SK-N-SH (cell line): ENCODE data around the gene CCDC9. TPM values are rescaled to one million over a fixed set of nuclear protein-coding genes. Genes with fewer than 3 reads are reported as not detected.

ENCODE experiments used
- ELF1 ChIP-seq: IDR thresholded peaks from 2 replicates; pipeline ENCODE4 v1.4.0; 2012
- EP300 ChIP-seq, 2 experiments: IDR thresholded peaks; 2 replicates each; pipeline versions ENCODE4 v1.4.0 to v1.6.1; 2012; ENCODE audit warnings: borderline replicate concordance in 1 of 2, low read depth in 1 of 2, low read length in 1 of 2
- FOSL2 ChIP-seq: IDR thresholded peaks from 2 replicates; pipeline ENCODE4 v1.4.0; 2012; ENCODE audit warnings: low read depth, mild to moderate bottlenecking, moderate library complexity, borderline replicate concordance
- MXI1 ChIP-seq: IDR thresholded peaks from 2 replicates; pipeline ENCODE4 v1.6.1; 2012; ENCODE audit warnings: mild to moderate bottlenecking, low read depth, low read length, improper control_type of control experiment
- POLR2AphosphoS5 ChIP-seq: IDR thresholded peaks from 2 replicates; pipeline ENCODE4 v1.6.1; 2012; ENCODE audit warnings: low read depth, low read length
- RAD21 ChIP-seq: IDR thresholded peaks from 2 replicates; pipeline ENCODE4 v1.6.1; 2012; ENCODE audit warnings: mild to moderate bottlenecking, low read length
- RCOR1 ChIP-seq: fragments of 150-350 bp; IDR thresholded peaks from 2 replicates; pipeline ENCODE4 v1.6.1; 2017; ENCODE audit warnings: antibody characterized with exemption, low read length
- TAF1 ChIP-seq: IDR thresholded peaks from 2 replicates; pipeline ENCODE4 v1.6.1; 2012; ENCODE audit warnings: low read depth, mild to moderate bottlenecking, low read length, moderate library complexity, borderline replicate concordance
- TCF12 ChIP-seq: IDR thresholded peaks from 2 replicates; pipeline ENCODE4 v1.4.0; 2012
- TEAD4 ChIP-seq: IDR thresholded peaks from 2 replicates; pipeline ENCODE4 v1.4.0; 2012; ENCODE audit warnings: mild to moderate bottlenecking, borderline replicate concordance; ENCODE audit not compliant: insufficient read depth
- polyA plus RNA-seq, 3 experiments: library from polyadenylated mRNA; depleted of rRNA; stranded (reverse); fragments of >200 nt; gene quantifications; 2 replicates each; pipeline ENCODE4 v1.2.3, GENCODE V29; 2012
- TF ChIP-seq, protein P1 (sequence below): IDR thresholded peaks from 2 replicates; pipeline ENCODE4 v1.4.0; 2012; ENCODE audit warnings: low read depth, borderline replicate concordance
- TF ChIP-seq, protein P2 (sequence below): IDR thresholded peaks from 2 replicates; pipeline ENCODE4 v1.6.1; 2012; ENCODE audit warnings: mild to moderate bottlenecking, low read depth, low read length, moderate library complexity
- TF ChIP-seq, protein P3 (sequence below): fragments of 150-350 bp; IDR thresholded peaks from 2 replicates; pipeline ENCODE4 v1.6.1; 2016; ENCODE audit warnings: mild to moderate bottlenecking, low read depth, low read length
- TF ChIP-seq, protein P4 (sequence below): IDR thresholded peaks from 2 replicates; pipeline ENCODE4 v1.4.0; 2012; ENCODE audit warnings: low read depth, borderline replicate concordance
- TF ChIP-seq, protein P5 (sequence below): fragments of 150-350 bp; IDR thresholded peaks from 2 replicates; pipeline ENCODE4 v1.6.1; 2017; ENCODE audit warnings: antibody characterized with exemption, low read length, low read depth, borderline replicate concordance

Gene CCDC9
- polyA plus RNA-seq, 1 of the 3 experiments (the other 2 are of a cell fraction): 12.4 TPM

DNA sequence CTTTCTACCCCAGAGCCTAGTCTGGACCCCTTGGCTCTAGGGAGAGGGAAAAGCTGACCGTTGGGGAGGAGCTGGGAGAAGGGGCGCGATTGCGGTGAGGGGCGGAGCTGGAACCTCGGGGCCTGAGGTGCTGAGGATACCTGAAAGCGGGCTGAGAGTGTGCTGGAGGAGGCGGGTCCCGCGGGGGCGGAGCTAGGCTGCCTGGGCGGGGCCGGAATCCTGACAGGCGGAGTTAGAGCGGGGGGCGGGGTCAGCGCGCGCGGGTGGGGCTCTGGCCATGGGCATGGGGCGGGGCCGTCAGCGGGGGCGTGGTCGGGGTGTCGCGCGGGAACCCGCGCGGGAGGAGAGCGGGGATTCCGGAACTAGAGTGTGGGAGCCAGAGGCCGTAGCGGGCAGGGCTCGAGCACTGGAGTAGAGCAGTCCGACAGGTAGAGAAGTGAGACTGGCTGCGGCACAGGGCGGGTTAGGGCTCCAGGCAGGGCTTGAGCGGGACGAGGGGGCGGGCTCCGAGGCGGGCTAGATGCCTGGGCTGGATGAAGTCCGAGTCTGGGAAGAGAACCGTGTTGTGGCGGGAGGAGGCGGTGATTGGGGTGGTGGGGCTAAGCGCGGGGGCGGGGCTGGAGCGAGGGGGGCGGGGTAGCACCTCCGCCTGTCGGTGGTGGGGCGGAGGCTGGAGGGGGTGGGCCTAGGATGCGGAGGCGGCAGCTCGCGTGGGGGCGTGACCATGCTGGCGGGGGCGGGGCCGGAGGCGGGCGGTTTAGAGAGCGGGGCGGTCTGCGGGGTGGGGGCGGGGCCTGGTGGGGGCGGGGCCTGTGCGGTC is 18.0 kb downstream of the CCDC9 start, which contains the start of gene INAFM1 (continued):
- TF ChIP-seq EP300 (IDR thresholded peaks at IDR 0.05; ENCODE audit: borderline replicate concordance in 1 of 2, low read depth in 1 of 2, low read length in 1 of 2): no peak
- no peak for TF ChIP-seq TEAD4
- TF ChIP-seq POLR2AphosphoS5: no peak; the same call in 1 of the 2 replicates
- TF ChIP-seq, protein P1, sequence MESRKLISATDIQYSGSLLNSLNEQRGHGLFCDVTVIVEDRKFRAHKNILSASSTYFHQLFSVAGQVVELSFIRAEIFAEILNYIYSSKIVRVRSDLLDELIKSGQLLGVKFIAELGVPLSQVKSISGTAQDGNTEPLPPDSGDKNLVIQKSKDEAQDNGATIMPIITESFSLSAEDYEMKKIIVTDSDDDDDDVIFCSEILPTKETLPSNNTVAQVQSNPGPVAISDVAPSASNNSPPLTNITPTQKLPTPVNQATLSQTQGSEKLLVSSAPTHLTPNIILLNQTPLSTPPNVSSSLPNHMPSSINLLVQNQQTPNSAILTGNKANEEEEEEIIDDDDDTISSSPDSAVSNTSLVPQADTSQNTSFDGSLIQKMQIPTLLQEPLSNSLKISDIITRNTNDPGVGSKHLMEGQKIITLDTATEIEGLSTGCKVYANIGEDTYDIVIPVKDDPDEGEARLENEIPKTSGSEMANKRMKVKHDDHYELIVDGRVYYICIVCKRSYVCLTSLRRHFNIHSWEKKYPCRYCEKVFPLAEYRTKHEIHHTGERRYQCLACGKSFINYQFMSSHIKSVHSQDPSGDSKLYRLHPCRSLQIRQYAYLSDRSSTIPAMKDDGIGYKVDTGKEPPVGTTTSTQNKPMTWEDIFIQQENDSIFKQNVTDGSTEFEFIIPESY: no peak
- TF ChIP-seq, protein P2, sequence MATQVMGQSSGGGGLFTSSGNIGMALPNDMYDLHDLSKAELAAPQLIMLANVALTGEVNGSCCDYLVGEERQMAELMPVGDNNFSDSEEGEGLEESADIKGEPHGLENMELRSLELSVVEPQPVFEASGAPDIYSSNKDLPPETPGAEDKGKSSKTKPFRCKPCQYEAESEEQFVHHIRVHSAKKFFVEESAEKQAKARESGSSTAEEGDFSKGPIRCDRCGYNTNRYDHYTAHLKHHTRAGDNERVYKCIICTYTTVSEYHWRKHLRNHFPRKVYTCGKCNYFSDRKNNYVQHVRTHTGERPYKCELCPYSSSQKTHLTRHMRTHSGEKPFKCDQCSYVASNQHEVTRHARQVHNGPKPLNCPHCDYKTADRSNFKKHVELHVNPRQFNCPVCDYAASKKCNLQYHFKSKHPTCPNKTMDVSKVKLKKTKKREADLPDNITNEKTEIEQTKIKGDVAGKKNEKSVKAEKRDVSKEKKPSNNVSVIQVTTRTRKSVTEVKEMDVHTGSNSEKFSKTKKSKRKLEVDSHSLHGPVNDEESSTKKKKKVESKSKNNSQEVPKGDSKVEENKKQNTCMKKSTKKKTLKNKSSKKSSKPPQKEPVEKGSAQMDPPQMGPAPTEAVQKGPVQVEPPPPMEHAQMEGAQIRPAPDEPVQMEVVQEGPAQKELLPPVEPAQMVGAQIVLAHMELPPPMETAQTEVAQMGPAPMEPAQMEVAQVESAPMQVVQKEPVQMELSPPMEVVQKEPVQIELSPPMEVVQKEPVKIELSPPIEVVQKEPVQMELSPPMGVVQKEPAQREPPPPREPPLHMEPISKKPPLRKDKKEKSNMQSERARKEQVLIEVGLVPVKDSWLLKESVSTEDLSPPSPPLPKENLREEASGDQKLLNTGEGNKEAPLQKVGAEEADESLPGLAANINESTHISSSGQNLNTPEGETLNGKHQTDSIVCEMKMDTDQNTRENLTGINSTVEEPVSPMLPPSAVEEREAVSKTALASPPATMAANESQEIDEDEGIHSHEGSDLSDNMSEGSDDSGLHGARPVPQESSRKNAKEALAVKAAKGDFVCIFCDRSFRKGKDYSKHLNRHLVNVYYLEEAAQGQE: no peak
- TF ChIP-seq, protein P3, sequence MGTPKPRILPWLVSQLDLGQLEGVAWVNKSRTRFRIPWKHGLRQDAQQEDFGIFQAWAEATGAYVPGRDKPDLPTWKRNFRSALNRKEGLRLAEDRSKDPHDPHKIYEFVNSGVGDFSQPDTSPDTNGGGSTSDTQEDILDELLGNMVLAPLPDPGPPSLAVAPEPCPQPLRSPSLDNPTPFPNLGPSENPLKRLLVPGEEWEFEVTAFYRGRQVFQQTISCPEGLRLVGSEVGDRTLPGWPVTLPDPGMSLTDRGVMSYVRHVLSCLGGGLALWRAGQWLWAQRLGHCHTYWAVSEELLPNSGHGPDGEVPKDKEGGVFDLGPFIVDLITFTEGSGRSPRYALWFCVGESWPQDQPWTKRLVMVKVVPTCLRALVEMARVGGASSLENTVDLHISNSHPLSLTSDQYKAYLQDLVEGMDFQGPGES: no peak
- no peak for TF ChIP-seq FOSL2
- no peak for TF ChIP-seq RAD21
- no peak for TF ChIP-seq MXI1
- TF ChIP-seq TCF12: no peak
- TF ChIP-seq, protein P4, sequence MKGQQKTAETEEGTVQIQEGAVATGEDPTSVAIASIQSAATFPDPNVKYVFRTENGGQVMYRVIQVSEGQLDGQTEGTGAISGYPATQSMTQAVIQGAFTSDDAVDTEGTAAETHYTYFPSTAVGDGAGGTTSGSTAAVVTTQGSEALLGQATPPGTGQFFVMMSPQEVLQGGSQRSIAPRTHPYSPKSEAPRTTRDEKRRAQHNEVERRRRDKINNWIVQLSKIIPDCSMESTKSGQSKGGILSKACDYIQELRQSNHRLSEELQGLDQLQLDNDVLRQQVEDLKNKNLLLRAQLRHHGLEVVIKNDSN: no peak
- peak; percentile 18; the same call in 1 of the 2 replicates for TF ChIP-seq TAF1
- no peak; the same call in 1 of the 2 replicates for TF ChIP-seq ELF1
- TF ChIP-seq RCOR1: no peak
- TF ChIP-seq, protein P5, sequence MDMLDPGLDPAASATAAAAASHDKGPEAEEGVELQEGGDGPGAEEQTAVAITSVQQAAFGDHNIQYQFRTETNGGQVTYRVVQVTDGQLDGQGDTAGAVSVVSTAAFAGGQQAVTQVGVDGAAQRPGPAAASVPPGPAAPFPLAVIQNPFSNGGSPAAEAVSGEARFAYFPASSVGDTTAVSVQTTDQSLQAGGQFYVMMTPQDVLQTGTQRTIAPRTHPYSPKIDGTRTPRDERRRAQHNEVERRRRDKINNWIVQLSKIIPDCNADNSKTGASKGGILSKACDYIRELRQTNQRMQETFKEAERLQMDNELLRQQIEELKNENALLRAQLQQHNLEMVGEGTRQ: no peak
